GM21786 (cell line): ENCODE data around the gene NUP210.

ENCODE experiments used
- ATAC-seq: cut with Tn5 transposase; IDR thresholded peaks from one replicate; pipeline ENCODE4 v1.9.1; 2021; ENCODE audit not compliant: unreplicated experiment

The NUP210 gene

DNA sequence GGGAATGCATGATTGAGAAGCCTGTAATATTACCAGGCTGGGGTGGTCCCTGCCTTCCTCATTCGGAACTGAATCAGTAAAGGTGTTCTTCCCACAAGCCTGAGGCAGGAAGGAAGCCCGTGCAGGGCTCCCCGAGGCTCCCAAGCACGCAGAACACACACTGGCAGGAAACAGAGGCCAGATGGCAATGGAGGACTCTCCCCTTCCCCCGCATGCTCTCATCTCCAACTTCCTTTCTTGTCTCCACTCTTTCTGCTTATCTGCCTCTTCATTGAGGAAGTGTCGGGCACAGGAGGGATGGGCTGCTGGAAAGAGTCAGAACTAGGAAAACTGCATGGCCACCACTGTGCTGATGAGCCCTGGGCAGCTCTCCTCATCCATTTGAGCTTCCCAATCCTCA is 123.5 kb downstream of the NUP210 start:
- ATAC-seq, result no peak

DNA sequence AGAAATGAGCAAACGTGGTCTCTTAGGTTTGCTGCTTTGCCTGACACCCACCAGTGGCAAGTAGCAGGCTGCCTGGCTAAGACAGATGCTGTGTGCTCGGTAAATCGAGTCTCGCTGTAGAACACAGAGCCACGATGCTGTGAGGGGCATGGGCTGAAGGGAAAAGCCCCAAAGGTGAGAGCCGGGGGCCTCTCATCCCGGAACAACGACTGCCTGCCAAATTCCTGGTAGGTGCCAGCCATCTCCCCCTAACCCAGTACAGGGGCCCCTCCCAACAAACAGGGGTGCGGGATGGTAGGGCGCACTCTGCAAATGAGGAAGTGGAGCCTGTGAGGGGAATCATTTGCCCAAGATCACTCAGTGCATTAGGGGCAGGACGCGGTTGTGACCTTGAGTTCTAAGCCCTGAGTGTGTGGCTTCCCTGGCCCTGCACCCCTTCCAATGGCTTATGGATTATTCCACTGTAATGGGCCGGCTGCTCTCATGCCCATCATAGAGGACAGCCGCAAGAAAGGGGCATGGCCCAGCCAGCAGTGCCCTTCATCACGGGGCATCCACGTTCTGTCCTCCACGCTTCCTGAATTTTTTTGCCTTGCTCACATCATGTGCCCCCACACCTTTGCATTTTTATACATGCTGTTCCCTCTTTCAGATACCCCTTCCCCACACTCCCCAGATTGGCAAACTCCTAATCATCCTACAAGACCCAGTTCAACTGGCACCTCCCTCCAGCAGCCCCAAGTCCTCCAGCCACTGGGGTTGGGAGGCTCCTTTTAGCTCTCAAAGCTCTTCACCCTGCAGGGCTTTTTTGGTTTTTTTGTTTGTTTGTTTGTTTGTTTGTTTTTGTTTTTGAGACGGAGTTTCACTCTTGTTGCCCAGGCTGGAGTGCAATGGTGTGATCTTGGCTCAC is 125.4 kb downstream of the NUP210 start:
- no peak for ATAC-seq

DNA sequence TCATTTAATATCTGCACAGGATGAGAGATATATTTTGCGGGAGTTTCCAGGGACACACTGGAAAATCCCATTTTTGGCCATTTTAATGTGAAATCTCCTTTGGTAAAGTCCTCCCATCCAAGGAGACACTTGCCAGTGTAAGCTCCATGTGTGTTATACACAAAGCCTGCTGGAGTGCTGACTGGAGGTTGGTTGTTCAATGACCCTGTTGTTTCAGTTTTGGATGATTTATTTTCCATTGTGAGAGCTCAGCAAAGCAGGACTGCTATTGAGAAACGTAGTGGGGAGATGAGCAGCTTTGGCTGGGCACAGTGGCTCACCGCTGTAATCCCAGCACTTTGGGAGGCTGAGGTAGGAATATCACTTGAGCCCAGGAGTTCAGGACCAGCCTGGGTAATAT is 127.7 kb downstream of the NUP210 start:
- ATAC-seq, result no peak

DNA sequence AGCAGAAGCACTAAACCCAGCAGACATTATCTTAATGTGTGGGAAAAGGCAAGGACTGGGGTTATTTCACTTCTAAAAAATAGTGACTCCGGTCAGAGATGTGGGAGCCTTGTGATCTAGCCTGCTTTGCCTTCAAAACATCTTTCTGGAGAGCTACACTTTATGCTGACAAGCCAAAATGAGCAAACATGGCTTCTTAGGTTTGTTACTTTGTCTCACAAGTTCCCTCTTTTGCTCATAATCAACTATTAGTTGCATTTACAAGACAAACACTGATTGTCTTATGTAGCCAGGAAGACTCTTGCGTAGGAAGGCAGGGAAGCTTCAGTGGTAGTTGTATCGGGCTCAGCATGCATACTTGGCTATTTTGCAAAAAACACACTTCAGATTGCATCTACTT is 129.2 kb downstream of the NUP210 start:
- no peak for ATAC-seq

DNA sequence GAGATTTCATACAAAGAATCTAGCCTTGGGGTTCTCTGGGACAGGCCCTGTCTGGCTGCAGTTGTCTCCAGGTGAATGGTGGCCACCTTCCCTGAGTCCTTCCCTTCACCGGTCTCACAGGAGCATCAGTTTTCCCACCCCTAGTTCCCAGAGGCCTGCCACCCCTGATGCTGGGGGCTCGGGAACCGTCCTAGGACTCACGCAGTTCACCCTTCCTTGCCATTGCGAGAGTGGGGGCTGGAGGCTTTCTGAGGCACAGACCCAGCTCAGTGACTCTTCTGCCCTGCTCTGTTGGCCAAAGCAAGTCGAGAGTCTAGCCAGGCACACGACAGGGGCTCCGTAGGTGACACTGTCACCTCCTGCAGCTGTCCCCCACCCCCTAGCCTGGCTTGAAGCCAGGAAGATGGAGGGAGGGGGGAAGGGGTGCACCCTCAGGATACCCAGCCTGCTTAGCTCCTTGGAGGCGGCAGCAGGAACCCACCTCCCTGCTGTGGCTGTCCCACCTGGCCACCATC is 130.3 kb downstream of the NUP210 start:
- ATAC-seq, result no peak

DNA sequence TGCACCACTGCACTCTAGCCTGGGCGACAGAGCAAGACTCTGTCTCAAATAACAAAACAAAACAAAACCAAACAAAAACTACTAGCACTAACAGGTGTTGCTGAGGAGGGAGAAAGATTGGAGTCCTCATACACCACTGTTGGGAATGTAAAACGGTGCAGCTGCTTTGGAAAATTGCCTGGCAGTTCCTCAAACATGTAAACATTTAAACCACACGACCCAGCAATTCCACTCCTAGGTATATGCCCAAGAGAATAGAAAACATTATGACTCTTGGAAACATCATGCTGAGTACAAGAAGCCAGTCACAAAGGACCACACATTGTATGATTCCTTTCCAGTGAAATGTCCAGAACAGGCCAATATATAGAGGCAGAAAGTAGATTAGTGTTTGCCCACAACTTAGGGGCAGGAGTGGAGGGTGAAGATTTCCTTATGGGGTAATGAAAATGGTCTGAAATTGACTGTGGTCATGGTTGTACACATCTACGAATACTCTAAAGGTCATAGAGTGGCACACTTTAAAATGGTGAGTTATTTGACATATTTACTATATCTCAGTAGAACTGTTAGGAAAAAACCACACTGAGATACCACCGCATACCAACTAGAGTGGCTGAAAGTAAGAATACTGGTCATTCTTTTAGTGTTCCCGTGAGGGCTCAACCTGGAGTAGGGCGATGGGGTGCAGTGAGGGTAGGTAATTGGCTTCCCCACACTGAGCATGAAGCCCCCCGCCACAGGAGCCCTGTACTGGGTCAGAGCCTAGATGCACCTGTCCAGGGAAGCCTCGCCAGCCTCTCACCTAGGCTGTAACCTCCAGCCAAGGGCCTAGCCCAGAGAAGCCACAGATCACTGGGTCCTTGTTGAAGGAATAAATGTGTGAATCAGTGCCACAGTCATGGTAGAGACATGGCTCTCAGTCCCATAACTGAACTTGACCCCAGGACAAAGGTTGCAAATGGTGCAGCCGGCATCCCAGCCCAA is 131.1 kb downstream of the NUP210 start:
- ATAC-seq, result no peak

DNA sequence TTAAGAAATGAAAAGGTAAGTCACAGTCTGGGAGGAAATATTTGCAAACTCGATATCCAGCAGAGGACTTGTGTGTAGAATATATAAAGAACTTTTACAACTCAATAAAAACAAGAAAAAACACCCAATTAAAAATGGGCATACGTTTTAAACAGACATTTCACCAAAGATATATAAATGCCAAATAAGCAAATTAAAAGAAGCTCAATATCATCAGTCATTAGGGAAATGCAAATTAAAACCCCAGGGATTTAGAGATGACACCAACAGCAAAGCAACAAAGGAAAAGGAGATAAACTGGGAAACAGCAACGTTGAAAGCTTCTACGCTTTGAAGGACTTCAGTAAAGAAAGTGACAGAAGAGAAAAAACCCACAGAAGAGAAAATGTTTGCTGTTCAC is 132.3 kb downstream of the NUP210 start:
- ATAC-seq, result no peak

DNA sequence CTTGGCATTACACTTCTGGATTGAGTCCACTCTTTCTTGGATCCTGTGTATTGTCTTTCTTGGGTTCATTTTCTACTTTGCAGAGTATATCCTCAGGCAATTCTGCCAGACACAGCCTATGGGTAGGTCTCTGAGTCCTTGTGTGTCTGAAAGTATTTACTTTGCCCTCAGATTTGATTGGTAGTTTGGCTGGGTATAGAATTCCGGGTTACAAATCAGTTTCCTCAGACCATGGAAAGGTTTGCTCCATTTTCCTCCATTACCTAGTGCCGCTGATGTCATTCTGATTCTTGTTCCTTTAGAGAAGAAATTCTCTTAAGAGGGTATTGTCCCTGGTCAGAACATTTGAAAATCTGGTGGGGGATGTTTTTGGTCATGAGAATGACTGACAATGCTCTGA is 133.2 kb downstream of the NUP210 start:
- no peak for ATAC-seq

DNA sequence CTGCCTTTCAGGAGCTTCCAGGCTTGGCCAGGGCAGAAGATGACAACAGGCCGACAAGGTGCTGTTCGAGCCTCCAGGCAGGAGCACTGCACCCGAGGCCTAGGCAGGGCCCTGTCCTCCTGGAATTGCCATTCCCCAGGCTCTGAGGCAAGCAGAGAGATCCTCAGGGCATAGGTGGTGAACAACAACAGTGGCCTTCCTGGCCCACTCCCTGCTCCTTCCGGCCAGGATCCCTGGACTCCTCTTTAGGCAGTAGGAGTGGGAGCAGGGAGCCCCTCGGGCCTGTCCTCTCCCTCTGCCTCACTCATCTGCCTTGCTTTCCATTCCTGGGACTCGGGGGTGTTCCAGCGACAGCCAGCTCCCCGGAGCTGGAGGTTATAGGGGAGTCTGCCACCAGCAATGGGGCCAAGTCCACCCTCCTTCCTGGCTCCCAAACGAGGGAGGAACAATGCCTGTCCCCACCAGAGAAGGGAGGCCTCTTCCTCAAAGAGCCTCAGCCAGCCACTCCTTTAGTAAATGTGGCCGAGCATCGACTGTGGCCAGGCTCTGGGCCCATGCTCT is 135.0 kb downstream of the NUP210 start:
- ATAC-seq, result no peak

DNA sequence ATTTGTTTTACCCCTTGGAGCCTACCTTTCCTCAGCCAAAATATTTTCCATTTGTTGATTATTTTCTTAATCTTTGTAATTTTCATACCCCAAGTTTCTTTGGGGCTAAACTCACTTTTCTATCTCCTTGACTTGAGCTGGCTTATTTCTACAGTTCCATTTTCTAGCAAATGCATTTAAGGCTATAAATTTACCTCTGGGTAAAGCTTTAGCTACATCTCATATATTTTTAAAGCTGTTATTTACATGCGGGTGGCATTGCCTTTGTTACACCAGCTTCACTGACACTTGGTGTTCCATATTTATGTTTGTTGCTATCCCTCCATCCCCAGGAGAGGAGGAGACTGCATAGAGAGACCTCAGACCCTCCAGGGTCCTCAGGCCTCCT is 136.3 kb downstream of the NUP210 start:
- no peak for ATAC-seq

DNA sequence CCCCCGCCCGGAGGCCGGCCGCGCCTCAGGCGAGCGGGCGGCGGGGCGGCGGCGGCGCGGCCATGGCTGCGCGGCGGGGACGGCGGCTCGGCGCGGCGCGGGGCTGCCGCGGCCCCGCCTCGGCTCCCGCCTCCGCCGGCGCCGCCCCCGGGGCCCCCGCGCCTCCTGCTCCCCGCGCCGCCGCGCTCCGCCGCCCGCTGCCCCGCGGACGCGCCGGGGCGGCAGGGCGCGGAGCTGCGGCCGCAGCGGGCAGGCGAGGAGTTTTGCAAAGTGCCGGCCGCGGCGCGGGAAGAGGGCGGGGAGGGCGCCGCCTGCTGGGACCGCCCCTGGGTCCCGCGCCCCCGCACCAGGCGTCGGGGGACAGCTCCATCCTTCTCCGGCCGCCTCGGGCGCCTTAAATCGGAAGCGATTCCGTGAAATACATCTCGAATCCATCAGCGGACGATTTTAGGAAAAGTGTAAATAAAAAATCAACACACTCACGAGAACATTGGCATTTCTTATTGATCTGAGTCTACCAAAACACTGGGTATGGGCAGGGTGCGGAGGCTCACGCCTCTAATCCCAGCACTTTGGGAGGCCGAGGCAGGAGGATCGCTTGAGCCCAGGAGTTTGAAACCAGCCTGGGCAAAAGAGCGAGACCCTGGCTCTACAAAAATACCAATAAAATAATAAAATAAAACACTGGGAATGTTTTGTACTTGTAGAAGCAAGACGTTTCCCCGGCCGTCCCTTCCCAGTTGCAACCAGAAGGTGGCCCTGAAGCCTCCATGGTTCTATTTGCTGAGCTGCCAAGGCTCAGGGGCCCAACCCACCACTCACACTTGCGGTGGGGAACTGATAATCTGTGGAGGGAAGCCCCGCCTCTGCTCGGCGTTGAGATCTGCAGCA is 136.9 kb downstream of the NUP210 start:
- ATAC-seq, result no peak

DNA sequence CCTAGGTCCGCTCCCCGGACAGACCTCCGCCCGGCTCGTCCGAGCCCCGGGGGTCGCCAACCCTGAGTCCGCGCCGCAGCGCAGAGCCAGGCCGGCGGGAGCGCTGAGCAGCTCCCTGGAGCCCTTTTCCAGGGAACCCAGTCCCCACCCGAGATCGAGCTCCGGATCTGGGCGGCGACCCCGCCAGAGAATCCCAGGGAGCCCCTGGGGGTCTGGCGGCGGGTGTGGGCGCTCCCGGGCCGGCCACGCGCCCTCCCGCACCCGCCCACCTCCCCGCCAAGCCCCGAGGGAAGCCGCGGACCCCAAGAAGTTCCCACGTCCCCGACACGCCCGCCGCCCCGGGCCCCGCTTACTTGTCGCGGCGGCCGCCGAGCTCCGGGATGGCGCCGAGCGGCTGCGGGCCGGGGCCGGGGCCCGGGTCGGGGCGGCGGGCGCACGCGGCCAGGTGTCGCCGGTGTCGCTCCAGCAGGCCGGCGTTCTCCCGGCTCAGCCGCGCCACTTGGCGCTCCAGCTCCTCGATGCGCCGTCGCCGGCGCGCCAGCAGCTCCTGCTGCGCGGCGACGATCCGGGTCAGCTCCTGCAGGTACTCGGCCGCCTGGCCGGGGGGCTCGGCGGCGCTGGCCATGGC is 137.7 kb downstream of the NUP210 start:
- no peak for ATAC-seq

DNA sequence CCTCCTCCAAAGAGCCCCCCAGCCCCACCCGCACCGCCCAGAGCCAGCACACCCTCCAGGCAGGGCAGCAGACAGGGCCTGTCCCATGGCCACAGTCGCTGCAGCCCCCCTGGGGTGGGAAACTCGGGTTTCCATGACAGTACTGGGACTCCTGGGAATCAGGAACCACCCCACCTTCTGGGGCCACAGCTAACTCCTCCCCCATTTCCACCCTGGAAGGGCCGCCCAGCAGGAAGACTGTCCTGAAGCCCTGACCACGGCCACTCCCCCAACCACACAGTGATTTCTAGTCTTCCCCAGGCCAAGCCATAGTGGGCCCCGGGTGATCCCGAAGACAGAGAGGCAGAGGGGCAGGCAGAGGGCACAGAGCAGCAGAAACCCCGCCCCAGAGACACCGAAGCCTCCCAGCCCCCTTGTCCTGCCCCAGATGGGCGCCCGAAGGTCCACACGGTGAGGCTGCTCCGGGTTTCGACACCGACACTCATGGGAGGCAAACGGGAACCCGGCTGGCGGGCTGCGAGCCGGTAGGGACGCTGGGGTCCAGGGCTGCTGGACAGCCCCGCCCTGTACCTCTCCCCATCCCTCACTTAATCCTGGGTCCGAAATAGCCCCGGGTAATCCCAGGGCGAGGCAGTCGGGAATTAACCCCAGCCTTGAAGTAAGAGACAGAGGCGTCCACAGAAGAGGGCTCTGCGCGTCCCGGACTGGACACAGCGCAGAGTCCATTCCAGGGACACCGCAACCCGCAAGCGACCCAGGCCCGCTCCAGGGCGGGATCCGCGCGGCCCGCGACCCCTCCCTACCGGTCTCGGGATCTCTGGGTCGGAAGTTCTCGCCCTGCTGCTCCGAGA is 138.4 kb downstream of the NUP210 start:
- ATAC-seq, result no peak

DNA sequence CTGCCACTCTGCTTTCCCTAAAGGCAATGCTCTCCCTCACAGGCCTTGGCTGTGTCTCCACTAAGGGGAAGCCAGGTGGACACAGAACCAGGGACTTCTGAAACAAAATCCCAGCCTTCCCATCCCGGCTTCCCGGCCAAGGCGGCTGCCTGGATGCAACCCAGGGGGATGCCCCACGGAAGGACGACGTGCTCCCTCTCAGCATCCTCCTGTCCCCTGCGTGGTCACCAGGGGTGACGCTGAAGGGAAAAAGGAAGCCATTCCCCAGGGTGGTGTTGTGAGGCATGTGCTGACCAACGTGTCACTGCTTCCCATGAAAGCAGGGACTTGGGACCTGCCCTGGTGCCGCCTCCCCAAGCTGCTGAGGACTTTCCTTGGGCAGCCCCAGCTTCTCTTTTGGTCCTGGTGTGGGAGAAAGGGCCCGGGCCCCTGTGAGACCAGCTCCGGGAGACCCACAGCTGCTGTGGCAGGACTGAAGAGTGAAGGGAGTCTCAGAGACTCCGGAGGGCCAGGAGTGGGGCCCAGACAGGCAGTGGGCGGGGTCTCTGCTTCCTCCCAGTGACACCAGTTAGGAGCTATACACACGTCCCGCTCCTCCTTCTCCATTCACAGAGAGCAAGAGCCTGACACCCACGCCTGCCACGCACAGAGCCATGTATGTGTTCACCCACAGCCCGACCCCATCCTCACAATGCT is 139.2 kb downstream of the NUP210 start:
- ATAC-seq, result no peak

DNA sequence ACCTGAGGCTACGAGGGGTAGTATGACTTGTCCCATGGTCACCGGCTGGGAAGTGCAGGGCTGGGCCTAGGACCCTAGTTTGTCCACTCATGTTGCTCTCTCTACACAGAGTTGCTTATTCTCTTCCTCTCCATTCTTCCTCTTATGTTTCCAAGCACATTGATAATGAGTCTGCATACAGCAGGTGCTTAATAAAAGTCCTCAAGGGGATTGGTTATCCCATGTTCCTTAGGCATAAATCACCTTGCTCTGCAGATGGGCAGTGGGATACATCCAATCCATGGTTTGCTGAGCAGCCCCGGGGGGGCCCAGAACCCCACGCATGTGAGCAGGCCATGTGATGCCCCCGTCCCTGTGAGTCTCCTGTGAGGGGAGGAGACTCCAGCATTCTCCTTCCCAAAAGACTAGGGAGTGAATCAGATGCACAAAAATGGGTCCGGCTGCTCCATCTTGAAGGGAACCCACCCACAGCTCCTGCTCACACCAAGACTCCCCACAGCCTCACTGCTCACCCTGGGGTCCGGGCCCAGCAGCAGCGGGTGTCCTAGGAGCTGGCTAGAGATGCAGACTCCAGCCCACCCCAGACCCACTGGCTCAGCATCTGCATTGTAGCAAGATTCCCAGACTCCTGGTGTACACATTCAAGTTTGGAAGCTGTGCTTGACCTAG is 139.9 kb downstream of the NUP210 start:
- ATAC-seq, result no peak

DNA sequence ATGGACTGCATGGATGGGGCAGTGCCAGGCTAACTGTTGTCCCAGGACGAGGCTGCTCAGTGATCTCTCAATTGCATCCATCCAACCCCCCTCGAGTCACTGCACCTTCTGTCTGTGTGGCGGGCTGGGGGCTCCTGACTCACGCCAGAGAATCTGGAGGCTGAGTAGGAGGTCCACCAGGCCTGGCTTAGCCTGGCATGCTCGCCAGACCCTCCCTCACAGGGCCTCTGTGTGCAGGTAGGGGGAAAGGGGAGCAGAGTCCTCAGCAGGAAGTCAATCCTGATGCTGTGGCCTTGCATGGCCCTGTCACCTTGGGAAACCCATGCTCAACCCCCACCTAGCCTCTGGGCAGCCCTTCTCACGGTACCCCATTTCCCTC is 140.6 kb downstream of the NUP210 start:
- no peak for ATAC-seq

DNA sequence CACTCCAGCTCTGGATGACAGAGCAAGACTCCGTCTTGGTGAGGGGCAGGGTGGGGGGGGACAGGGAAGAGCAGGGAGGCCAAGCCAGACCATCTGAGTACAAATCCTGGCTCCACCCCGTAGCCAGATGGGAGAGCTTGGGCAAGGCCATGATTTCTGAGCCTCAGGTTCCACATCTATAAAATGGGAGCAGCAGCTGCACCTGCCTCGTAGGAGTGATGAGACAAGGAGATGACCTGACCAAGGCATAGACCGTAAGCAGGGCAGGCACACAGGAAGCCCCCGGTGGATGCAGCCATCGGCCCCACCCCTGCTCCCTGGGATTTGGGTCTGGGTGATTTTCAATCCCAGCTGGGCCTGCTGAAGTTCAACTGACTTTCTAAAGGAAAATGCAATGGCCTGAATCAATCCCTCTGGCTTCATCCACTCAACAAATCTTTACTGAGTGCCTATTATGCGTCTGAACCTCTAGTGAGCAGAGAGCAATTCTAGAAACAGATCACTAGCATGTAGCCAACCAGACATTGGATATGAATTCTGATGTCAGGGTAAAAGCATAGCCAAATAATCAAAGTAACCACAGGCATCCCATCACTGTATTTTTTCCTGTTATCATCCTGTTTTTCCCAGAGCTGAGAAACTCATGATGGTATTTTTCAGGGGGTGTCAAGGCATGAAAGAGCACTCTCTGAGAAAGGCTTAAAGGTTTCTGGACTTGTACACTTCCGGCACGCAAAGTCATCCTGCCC is 141.2 kb downstream of the NUP210 start:
- ATAC-seq, result no peak
